ENCODE measurements around the gene USP35. TPM values are rescaled to one million over a fixed set of nuclear protein-coding genes. Genes with fewer than 3 reads are reported as not detected.

Gene USP35
- total RNA-seq, 2 experiments from 2014 or later: 9.2 to 9.8 TPM

GRCh38 chr11:78261367-78261766 lies 72.6 kb downstream of the USP35 start:
- H3K4me1 Mint-ChIP-seq: no peaks in the 10 kb centered on the region
- DNase-seq: no peak
- H3K27me3 Mint-ChIP-seq: no peaks in the 10 kb centered on the region
- no peaks in the 10 kb centered on the region for H3K9me3 Mint-ChIP-seq (ENCODE audit: low read depth)
- CTCF ChIA-PET: interaction anchor here (1.4 kb wide), 1 partner anchor 33 kb away, joined by 4 read pairs; no protein-coding TSS in a partner anchor
- H3K36me3 Mint-ChIP-seq (ENCODE audit: low read depth): no peaks in the 10 kb centered on the region
- intact Hi-C loops (cut with DNase I, micrococcal nuclease): no loop called here
- POLR2A ChIA-PET: no interaction called here
- H3K4me3 Mint-ChIP-seq: no peak overlapping the region
- ATAC-seq: no peak
- H3K27ac Mint-ChIP-seq: no peak overlapping the region

GRCh38 chr11:78261828-78262227 lies 73.1 kb downstream of the USP35 start:
- Mint-ChIP-seq H3K4me1 (no peaks in the 10 kb centered on the region), H3K4me3 (no peak overlapping the region), H3K27me3 (no peaks in the 10 kb centered on the region), H3K27ac (no peak overlapping the region), H3K9me3 (ENCODE audit: low read depth) (no peaks in the 10 kb centered on the region), H3K36me3 (ENCODE audit: low read depth) (no peaks in the 10 kb centered on the region)
- ATAC-seq: no peak
- CTCF ChIA-PET: interaction anchor here (0.5 to 1.8 kb wide), 6 partner anchors 7 to 1170 kb away, joined by 3 to 4 read pairs (median 3); no protein-coding TSS in a partner anchor
- intact Hi-C loops (cut with DNase I, micrococcal nuclease): no loop called here
- POLR2A ChIA-PET: no interaction called here
- DNase-seq: no peak

DNA sequence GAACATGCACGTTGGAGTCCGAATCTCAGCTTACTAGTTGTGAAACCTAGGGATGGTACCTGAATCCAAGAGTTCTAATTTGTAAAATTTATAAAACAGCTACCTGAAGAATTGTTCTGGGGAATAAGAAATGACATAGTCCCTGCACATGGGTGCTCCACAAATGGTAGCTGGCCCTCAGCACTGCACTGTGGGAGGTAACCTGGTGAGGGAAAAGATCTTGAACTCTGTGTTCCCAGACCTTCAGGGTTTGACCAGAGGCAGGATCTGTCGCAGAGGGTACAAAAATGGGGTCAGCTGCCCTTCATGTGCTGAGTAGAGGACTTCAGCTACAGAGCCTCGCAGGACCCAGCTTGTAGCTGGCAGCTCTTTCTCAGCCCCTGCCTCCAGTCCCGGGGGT lies 73.5 kb downstream of the USP35 start:
- no peaks in the 10 kb centered on the region for H3K4me1 Mint-ChIP-seq
- ChIA-PET CTCF (interaction anchor here (0.5 to 1.8 kb wide), 6 partner anchors 8 to 1171 kb away, joined by 3 to 4 read pairs (median 3); no protein-coding TSS in a partner anchor), POLR2A (no interaction called here)
- H3K4me3 Mint-ChIP-seq: no peak overlapping the region
- H3K36me3 Mint-ChIP-seq (ENCODE audit: low read depth): no peaks in the 10 kb centered on the region
- no peak overlapping the region for H3K27ac Mint-ChIP-seq
- H3K27me3 Mint-ChIP-seq: no peaks in the 10 kb centered on the region
- ATAC-seq (no peak), DNase-seq (no peak)
- intact Hi-C loops (cut with DNase I, micrococcal nuclease): no loop called here
- H3K9me3 Mint-ChIP-seq (ENCODE audit: low read depth): no peaks in the 10 kb centered on the region

GRCh38 chr11:78262691-78263090 lies 74.0 kb downstream of the USP35 start:
- intact Hi-C loops (cut with DNase I, micrococcal nuclease): no loop called here
- no peak for DNase-seq
- Mint-ChIP-seq H3K27me3 (no peaks in the 10 kb centered on the region), H3K4me3 (no peak overlapping the region), H3K9me3 (ENCODE audit: low read depth) (no peaks in the 10 kb centered on the region), H3K4me1 (no peaks in the 10 kb centered on the region), H3K27ac (no peak overlapping the region), H3K36me3 (ENCODE audit: low read depth) (no peaks in the 10 kb centered on the region)
- ChIA-PET POLR2A (no interaction called here), CTCF (interaction anchor here (0.7 to 1.8 kb wide), 6 partner anchors 8 to 1171 kb away, joined by 3 to 4 read pairs (median 3); no protein-coding TSS in a partner anchor)
- ATAC-seq: no peak

Other genes starting within 250 kb of the USP35 start
- 10 to 100 TPM; 53.8 to 55.4 TPM for gene INTS4, start 194.3 kb upstream of the USP35 start, total RNA-seq
- gene KCTD14, start 165.6 kb upstream of the USP35 start, total RNA-seq: under 1 TPM; 0.14 to 0.21 TPM
- gene THRSP, start 125.1 kb upstream of the USP35 start, total RNA-seq: not detected
- gene NDUFC2, start 109.1 kb upstream of the USP35 start, total RNA-seq: 100 to 1,000 TPM; 214 to 236 TPM
- 10 to 100 TPM; 59.4 to 85.2 TPM for gene ALG8, start 49.3 kb upstream of the USP35 start, total RNA-seq
- 1 to 10 TPM; 9.0 to 9.8 TPM for gene KCTD21, start 293 bp upstream of the USP35 start, total RNA-seq
- 1 to 10 TPM; 4.3 to 4.8 TPM for gene GAB2, start 228.9 kb downstream of the USP35 start, total RNA-seq